A549 (cell line): ENCODE results near the gene VEZT.
"Not testable (repeated sequence)": the region's sequence is repeated elsewhere in the genome, so short reads cannot be mapped to it uniquely, and the experiment has no call there.

Experiments
- CTCF ChIP-seq: fragments of >200 bp; sonication (Bioruptor Twin); formaldehyde crosslinking; IDR thresholded peaks from 3 replicates; pipeline ENCODE4 v1.5.1; 2016
- MAX ChIP-seq: IDR thresholded peaks from 2 replicates; pipeline ENCODE4 v1.6.1; 2012
- REST ChIP-seq: fragments of 200-600 bp; sonication (generic); IDR thresholded peaks from 2 replicates; pipeline ENCODE4 v1.6.1; 2016; ENCODE audit warnings: antibody characterized with exemption, mild to moderate bottlenecking, moderate library complexity
- SMC3 ChIP-seq: fragments of >200 bp; sonication (Bioruptor Twin); formaldehyde crosslinking; IDR thresholded peaks from 3 replicates; pipeline ENCODE4 v1.6.1; 2018; ENCODE audit warnings: inconsistent platforms

GRCh38 chr12:95196875-95197569 is 20.6 kb upstream of the VEZT start:
- TF ChIP-seq REST, MAX, SMC3, CTCF: not testable (repeated sequence)
